Vagina (tissue), 2 donors: ENCODE results near the gene INPP4B.

Experiments
- POLR2A ChIP-seq, 2 donors: fragments of 450-650 bp; IDR thresholded peaks; one replicate each; pipeline ENCODE4 v1.6.1; 2017; ENCODE audit warnings: antibody characterized with exemption in 2 of 2, mild to moderate bottlenecking in 2 of 2, moderate library complexity in 2 of 2
- TF ChIP-seq, protein P1 (sequence below), 3 experiments: fragments of 450-650 bp in 2 of 3; fragments of 200-600 bp in 1 of 3; sonication (generic) in 1 of 3; IDR thresholded peaks; one replicate each; pipeline ENCODE4 v1.5.1; 2017 to 2019; ENCODE audit warnings: antibody characterized with exemption in 3 of 3, mild to moderate bottlenecking in 2 of 3, moderate library complexity in 2 of 3

DNA sequence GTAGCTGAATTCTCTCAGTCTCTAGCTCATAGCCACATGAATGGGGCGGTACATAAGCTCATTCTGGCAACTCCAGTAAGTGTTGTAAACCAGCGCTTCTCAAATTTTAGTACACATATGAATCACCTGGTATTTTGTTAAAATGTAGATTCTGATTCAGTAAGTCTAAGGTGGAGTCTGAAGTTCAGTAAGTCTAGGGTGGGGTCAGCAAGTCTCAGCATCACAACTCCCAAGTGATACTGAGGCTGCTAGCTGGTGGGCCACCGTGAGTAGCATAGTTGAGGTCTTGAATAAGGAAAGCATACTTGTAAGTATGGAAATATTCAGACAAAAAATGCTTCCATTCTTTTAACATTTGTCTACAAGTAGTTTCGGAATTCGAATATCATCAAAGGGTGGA lies 36.1 kb upstream of the INPP4B start:
- TF ChIP-seq, protein P1, sequence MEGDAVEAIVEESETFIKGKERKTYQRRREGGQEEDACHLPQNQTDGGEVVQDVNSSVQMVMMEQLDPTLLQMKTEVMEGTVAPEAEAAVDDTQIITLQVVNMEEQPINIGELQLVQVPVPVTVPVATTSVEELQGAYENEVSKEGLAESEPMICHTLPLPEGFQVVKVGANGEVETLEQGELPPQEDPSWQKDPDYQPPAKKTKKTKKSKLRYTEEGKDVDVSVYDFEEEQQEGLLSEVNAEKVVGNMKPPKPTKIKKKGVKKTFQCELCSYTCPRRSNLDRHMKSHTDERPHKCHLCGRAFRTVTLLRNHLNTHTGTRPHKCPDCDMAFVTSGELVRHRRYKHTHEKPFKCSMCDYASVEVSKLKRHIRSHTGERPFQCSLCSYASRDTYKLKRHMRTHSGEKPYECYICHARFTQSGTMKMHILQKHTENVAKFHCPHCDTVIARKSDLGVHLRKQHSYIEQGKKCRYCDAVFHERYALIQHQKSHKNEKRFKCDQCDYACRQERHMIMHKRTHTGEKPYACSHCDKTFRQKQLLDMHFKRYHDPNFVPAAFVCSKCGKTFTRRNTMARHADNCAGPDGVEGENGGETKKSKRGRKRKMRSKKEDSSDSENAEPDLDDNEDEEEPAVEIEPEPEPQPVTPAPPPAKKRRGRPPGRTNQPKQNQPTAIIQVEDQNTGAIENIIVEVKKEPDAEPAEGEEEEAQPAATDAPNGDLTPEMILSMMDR (IDR thresholded peaks at IDR 0.05), result no peak
- no peak for TF ChIP-seq POLR2A (IDR thresholded peaks at IDR 0.05)
